Astrocyte of the cerebellum (primary cell): ENCODE measurements around the gene EYS.

Source experiments
- DNase-seq: peaks from one replicate; pipeline ENCODE4 v3.0.0-alpha.2; 2011; ENCODE audit warnings: low read depth
- H3K4me3 ChIP-seq: 2 replicates; pipeline ENCODE4 v1.5.1; 2011; ENCODE audit warnings: mild to moderate bottlenecking, low read depth, low read length, moderate library complexity
- CTCF ChIP-seq: IDR thresholded peaks from 2 replicates; pipeline ENCODE4 v1.5.1; 2012; ENCODE audit warnings: low read length, low read depth, moderate library complexity, mild to moderate bottlenecking; ENCODE audit errors: missing control alignments
- in situ Hi-C: cut with HindIII; loops from 2 replicates; pipeline ENCODE4 v1.10.0; 2017; ENCODE audit warnings: low sequenced_read_pairs

EYS gene

GRCh38 chr6:64257586-64257985, 1449.4 kb downstream of the EYS start:
- in situ Hi-C loops: no loop called here

DNA sequence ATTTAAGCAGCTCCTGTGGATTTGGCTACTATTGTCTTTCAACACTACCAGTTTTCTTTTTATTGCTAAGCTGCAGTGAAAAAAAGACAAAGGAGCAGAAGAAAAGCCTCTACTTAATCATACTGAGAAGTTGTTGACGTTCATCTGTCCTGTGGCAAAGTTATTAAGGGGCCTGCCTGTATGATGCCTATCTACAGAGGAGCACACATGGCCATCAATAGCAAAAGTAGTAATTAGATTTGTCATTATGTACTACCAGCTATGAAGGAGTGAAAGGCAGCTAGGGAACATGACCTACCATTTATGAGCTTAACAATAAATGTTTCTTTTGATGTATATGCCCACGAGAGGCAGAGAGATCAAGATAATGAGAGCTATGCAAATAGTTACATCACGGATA, 1450.5 kb downstream of the EYS start:
- in situ Hi-C loops: no loop called here
- no peak for TF ChIP-seq CTCF
- DNase-seq: no peak
- H3K4me3 ChIP-seq: no peak overlapping the region

More at GRCh38 chr6:64257586-64257985, 1449.4 kb downstream of the EYS start:
- H3K4me3 ChIP-seq: no peak overlapping the region
- TF ChIP-seq CTCF: no peak
- no peak for DNase-seq

DNA sequence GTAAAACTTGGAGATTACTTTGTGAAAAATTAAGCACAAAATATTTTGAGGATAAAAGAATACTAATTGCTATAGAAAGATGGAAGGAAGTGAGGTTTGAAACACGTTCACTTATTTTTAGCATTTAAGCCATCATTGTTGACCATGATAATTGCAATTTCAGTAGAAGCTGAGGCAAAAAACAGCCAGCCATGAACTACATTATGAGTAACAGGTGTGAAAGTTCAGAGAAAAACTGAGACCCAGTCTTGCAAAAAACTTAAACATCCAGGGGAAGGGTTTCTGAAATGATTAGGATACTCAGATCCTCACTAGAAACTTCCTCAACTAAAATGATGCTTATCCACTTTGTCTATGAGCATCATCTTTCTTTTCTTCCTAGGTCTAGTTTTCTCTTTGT, 1452.0 kb downstream of the EYS start:
- DNase-seq: no peak
- H3K4me3 ChIP-seq: no peak overlapping the region
- TF ChIP-seq CTCF: no peak
- in situ Hi-C loops: no loop called here

DNA sequence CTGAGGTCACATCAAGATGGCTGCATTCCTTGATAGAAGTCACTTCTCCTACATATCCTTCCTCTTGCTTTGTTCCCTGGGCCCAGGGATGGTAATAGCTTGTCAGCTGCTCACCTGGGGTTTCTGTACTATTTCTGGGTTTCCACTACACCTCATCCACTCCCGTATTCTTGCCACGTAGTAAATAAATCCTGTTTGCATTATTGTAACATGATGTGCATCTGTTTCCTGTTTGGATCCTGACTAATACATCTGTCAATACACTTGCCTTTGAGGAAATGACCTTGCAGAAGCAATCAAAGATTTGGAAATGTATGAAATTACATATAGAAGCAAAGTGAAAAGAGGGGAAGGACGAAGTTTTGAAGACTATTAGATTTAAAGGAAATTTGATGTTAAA, 1452.5 kb downstream of the EYS start:
- in situ Hi-C loops: no loop called here
- DNase-seq: no peak
- no peak for TF ChIP-seq CTCF
- no peak overlapping the region for H3K4me3 ChIP-seq

- no peak overlapping the region for H3K4me3 ChIP-seq
- TF ChIP-seq CTCF: no peak
- in situ Hi-C loops: no loop called here
- no peak for DNase-seq
Observed at GRCh38 chr6:64252256-64252655, 1454.8 kb downstream of the EYS start.

DNA sequence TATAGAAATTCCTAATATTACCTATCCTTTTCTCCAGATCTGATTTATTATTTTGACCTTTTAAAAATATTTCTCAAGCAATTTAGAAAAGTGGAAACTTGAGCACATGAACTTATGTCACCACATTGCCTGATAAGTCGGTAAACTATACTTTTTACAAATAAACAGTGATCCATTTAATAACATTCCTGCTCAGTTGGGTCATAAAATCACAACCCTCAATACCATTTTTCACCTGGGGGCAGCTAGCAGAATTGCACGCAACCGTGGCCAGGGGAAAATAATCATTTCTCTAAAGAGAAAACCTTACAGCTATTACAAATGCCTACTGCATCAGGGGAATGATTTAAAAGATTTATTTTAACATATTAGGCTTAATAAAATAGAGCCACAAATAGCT, 1456.9 kb downstream of the EYS start:
- H3K4me3 ChIP-seq: no peak overlapping the region
- DNase-seq: no peak
- no peak for TF ChIP-seq CTCF
- in situ Hi-C loops: no loop called here

DNA sequence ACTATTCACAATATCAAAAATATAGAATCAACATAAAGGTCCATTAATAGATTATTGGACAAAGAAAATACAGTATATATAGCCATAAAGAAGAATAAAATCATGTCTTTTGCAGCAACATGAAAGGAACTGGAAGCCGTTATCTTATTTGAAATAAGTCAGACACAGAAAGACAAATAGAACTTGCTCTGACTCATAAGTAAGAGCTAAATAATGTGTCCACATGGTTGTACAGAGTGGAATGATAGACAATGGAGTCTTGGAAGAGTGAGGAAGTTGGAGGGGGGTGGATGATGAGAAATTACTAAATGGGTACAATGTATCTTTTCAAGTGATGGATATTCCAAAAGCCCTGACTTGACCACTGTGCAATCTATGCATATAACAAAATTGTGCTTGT, 1457.9 kb downstream of the EYS start:
- TF ChIP-seq CTCF: no peak
- no peak for DNase-seq
- in situ Hi-C loops: no loop called here
- H3K4me3 ChIP-seq: no peak overlapping the region
